ENCODE data around the gene DVL3.

DNA sequence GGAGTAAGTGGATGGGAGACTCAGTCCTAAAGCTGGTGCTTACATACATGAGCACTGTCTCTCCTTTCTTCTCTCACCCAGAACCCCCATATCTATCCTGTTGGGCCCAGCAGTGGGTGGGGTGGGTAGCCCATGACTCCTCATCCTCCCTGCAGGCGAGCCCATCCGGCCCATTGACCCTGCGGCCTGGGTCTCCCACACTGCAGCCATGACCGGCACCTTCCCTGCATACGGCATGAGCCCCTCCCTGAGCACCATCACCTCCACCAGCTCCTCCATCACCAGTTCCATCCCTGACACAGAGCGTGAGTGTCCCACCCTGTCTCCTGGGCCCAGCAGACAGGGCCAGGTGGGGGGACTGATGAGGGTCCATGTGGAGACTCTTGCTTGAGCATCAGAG lies 11.5 kb downstream of the DVL3 start:
- TF ChIP-seq, protein P1, sequence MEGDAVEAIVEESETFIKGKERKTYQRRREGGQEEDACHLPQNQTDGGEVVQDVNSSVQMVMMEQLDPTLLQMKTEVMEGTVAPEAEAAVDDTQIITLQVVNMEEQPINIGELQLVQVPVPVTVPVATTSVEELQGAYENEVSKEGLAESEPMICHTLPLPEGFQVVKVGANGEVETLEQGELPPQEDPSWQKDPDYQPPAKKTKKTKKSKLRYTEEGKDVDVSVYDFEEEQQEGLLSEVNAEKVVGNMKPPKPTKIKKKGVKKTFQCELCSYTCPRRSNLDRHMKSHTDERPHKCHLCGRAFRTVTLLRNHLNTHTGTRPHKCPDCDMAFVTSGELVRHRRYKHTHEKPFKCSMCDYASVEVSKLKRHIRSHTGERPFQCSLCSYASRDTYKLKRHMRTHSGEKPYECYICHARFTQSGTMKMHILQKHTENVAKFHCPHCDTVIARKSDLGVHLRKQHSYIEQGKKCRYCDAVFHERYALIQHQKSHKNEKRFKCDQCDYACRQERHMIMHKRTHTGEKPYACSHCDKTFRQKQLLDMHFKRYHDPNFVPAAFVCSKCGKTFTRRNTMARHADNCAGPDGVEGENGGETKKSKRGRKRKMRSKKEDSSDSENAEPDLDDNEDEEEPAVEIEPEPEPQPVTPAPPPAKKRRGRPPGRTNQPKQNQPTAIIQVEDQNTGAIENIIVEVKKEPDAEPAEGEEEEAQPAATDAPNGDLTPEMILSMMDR (IDR thresholded peaks at IDR 0.05; ENCODE audit: poor library complexity, severe bottlenecking) = no peak
- TF ChIP-seq POLR2AphosphoS5 (IDR thresholded peaks at IDR 0.05) (no peak), EZH2 (IDR thresholded peaks at IDR 0.05; ENCODE audit: borderline replicate concordance, insufficient read depth, low read length, poor library complexity, severe bottlenecking) (no peak), RAD21 (conservative IDR thresholded peaks at IDR 0.05) (no peak), TAF1 (IDR thresholded peaks at IDR 0.05; ENCODE audit: low read depth) (no peak), MXI1 (conservative IDR thresholded peaks at IDR 0.05; ENCODE audit: poor library complexity, severe bottlenecking) (no peak), SMC3 (conservative IDR thresholded peaks at IDR 0.05; ENCODE audit: poor library complexity) (no peak), EP300 (conservative IDR thresholded peaks at IDR 0.05; ENCODE audit: poor library complexity, severe bottlenecking) (no peak)
- TF ChIP-seq, protein P2, sequence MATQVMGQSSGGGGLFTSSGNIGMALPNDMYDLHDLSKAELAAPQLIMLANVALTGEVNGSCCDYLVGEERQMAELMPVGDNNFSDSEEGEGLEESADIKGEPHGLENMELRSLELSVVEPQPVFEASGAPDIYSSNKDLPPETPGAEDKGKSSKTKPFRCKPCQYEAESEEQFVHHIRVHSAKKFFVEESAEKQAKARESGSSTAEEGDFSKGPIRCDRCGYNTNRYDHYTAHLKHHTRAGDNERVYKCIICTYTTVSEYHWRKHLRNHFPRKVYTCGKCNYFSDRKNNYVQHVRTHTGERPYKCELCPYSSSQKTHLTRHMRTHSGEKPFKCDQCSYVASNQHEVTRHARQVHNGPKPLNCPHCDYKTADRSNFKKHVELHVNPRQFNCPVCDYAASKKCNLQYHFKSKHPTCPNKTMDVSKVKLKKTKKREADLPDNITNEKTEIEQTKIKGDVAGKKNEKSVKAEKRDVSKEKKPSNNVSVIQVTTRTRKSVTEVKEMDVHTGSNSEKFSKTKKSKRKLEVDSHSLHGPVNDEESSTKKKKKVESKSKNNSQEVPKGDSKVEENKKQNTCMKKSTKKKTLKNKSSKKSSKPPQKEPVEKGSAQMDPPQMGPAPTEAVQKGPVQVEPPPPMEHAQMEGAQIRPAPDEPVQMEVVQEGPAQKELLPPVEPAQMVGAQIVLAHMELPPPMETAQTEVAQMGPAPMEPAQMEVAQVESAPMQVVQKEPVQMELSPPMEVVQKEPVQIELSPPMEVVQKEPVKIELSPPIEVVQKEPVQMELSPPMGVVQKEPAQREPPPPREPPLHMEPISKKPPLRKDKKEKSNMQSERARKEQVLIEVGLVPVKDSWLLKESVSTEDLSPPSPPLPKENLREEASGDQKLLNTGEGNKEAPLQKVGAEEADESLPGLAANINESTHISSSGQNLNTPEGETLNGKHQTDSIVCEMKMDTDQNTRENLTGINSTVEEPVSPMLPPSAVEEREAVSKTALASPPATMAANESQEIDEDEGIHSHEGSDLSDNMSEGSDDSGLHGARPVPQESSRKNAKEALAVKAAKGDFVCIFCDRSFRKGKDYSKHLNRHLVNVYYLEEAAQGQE (IDR thresholded peaks at IDR 0.05; ENCODE audit: borderline replicate concordance) = no peak

Measured in neural cell (in vitro differentiated cells).